GM12874 (cell line): ENCODE results near the gene ART1.

Experiments
- CTCF ChIP-seq: IDR thresholded peaks from 2 replicates; pipeline ENCODE4 v1.5.1; 2011; ENCODE audit warnings: low read depth, mild to moderate bottlenecking, control low read depth, low read length, moderate library complexity; ENCODE audit not compliant: insufficient read depth

Gene ART1

GRCh38 chr11:3623767-3624458, 21.0 kb upstream of the ART1 start:
- TF ChIP-seq CTCF, result no peak

GRCh38 chr11:3626250-3626960, 18.5 kb upstream of the ART1 start:
- TF ChIP-seq CTCF, result peak; percentile 45; the same call in 1 of the 2 replicates

GRCh38 chr11:3627291-3627690, 17.6 kb upstream of the ART1 start:
- TF ChIP-seq CTCF, result no peak

GRCh38 chr11:3631331-3631730, 13.6 kb upstream of the ART1 start:
- TF ChIP-seq CTCF, result no peak

GRCh38 chr11:3632070-3632660, 12.8 kb upstream of the ART1 start:
- TF ChIP-seq CTCF, result no peak

- no peak for TF ChIP-seq CTCF
Measured at GRCh38 chr11:3635641-3636375, 9.1 kb upstream of the ART1 start.

- no peak for TF ChIP-seq CTCF
Measured at GRCh38 chr11:3637201-3637600, 7.7 kb upstream of the ART1 start.
